MCF 10A (cell line): Measurements from ENCODE around the gene IL1R2. TPM values are rescaled to one million over a fixed set of nuclear protein-coding genes. Genes with fewer than 3 reads are reported as not detected.

Experiments used
- BruUV-seq: library from RNA; stranded (reverse); fragments of 400-500 nt; replicated peaks from 2 replicates; lab custom pipeline; 2021; lab: Mats Ljungman, UMichigan
- CTCF ChIA-PET: fragments of 300-600 bp; sonication (Branson Sonifier 250); formaldehyde crosslinking; extraction: SDS; loops from one replicate; lab custom pipeline; 2021; ENCODE audit warnings: antibody characterized with exemption, inconsistent platforms; lab: Yijun Ruan, JAX
- POLR2A ChIA-PET: fragments of 300-600, 350-650 bp; sonication (Branson Sonifier 250); formaldehyde crosslinking; extraction: SDS; loops from one replicate; lab custom pipeline; 2020; ENCODE audit warnings: antibody characterized with exemption, inconsistent platforms; lab: Yijun Ruan, JAX
- DNase-seq: peaks from one replicate; pipeline ENCODE4 v3.0.0-alpha.2; 2018; ENCODE audit not compliant: unreplicated experiment
- H3K27ac Mint-ChIP-seq: one replicate; pipeline ENCODE4 v1.8.0; 2022; ENCODE audit warnings: mild to moderate bottlenecking, low read depth, mixed read lengths; ENCODE audit not compliant: unreplicated experiment
- H3K27me3 Mint-ChIP-seq: one replicate; pipeline ENCODE4 v1.8.0; 2022; ENCODE audit warnings: mixed read lengths; ENCODE audit not compliant: insufficient read depth, unreplicated experiment
- H3K36me3 Mint-ChIP-seq: one replicate; pipeline ENCODE4 v1.8.0; 2022; ENCODE audit warnings: mild to moderate bottlenecking, moderate library complexity, mixed read lengths; ENCODE audit not compliant: insufficient read depth, unreplicated experiment
- H3K4me1 Mint-ChIP-seq: one replicate; pipeline ENCODE4 v1.8.0; 2022; ENCODE audit warnings: mixed read lengths; ENCODE audit not compliant: insufficient read depth, unreplicated experiment
- H3K4me3 Mint-ChIP-seq: one replicate; pipeline ENCODE4 v1.8.0; 2022; ENCODE audit warnings: mild to moderate bottlenecking, moderate library complexity, mixed read lengths; ENCODE audit not compliant: unreplicated experiment
- H3K9me3 Mint-ChIP-seq: one replicate; pipeline ENCODE4 v1.8.0; 2022; ENCODE audit warnings: mixed read lengths; ENCODE audit not compliant: unreplicated experiment
- CTCF ChIP-seq: fragments of 200-600 bp; IDR thresholded peaks from one replicate; pipeline ENCODE4 v1.8.0; 2022; ENCODE audit warnings: antibody characterized with exemption, mild to moderate bottlenecking; ENCODE audit not compliant: unreplicated experiment
- intact Hi-C: fragments of 100-400 bp; cut with micrococcal nuclease; formaldehyde crosslinking; loops from 2 replicates; pipeline ENCODE4 v1.14.1; 2022
- total RNA-seq: library from RNA; stranded (reverse); gene quantifications from 2 replicates; pipeline ENCODE4 v1.2.3, GENCODE V29; 2022

Gene IL1R2
- total RNA-seq, 1 experiment from 2014 or later = not detected

GRCh38 chr2:101972621-101973434 lies 18.9 kb upstream of the IL1R2 start:
- H3K27ac Mint-ChIP-seq = peak overlapping the region; percentile 88
- no peaks in the 10 kb centered on the region for H3K36me3 Mint-ChIP-seq
- CTCF ChIA-PET = interaction anchor here (0.6 to 0.9 kb wide), 2 partner anchors 11 to 15 kb away, joined by 3 read pairs; no protein-coding TSS in a partner anchor
- peaks cover 46% of the 10 kb centered on the region for H3K4me1 Mint-ChIP-seq
- peaks cover 10% of the 10 kb centered on the region for H3K9me3 Mint-ChIP-seq
- no peak for TF ChIP-seq CTCF
- POLR2A ChIA-PET = interaction anchor here (1.0 to 1.2 kb wide), 2 partner anchors 10 to 12 kb away, joined by 3 read pairs; no protein-coding TSS in a partner anchor
- intact Hi-C loops = no loop called here
- no peaks in the 10 kb centered on the region for H3K27me3 Mint-ChIP-seq
- BruUV-seq = no TSS peak
- H3K4me3 Mint-ChIP-seq = peak overlapping the region; percentile 15
- peak; percentile 90 for DNase-seq

- CTCF ChIA-PET = no interaction called here
These were observed 17.1 kb upstream of the IL1R2 start for GRCh38 chr2:101974663-101975062.

GRCh38 chr2:101975171-101975870 lies 16.4 kb upstream of the IL1R2 start:
- intact Hi-C loops = no loop called here
- H3K4me3 Mint-ChIP-seq = no peak overlapping the region
- H3K4me1 Mint-ChIP-seq = peaks cover 38% of the 10 kb centered on the region
- no peak overlapping the region for H3K27ac Mint-ChIP-seq
- no peaks in the 10 kb centered on the region for H3K27me3 Mint-ChIP-seq
- BruUV-seq = no TSS peak
- POLR2A ChIA-PET = no interaction called here
- CTCF ChIA-PET = interaction anchor here (1.1 kb wide), 1 partner anchor 22 kb away, joined by 4 read pairs; no protein-coding TSS in a partner anchor
- DNase-seq = no peak
- H3K9me3 Mint-ChIP-seq = peaks cover 10% of the 10 kb centered on the region
- no peaks in the 10 kb centered on the region for H3K36me3 Mint-ChIP-seq
- TF ChIP-seq CTCF = no peak

More at GRCh38 chr2:101974663-101975062, 17.1 kb upstream of the IL1R2 start:
- peaks cover 10% of the 10 kb centered on the region for H3K9me3 Mint-ChIP-seq
- H3K4me1 Mint-ChIP-seq = peaks cover 34% of the 10 kb centered on the region
- H3K27me3 Mint-ChIP-seq = no peaks in the 10 kb centered on the region
- H3K4me3 Mint-ChIP-seq = no peak overlapping the region
- H3K27ac Mint-ChIP-seq = no peak overlapping the region
- POLR2A ChIA-PET = no interaction called here
- intact Hi-C loops = no loop called here
- TF ChIP-seq CTCF = no peak
- no peak for DNase-seq
- H3K36me3 Mint-ChIP-seq = no peaks in the 10 kb centered on the region
- no TSS peak for BruUV-seq

GRCh38 chr2:101976891-101977290 lies 14.9 kb upstream of the IL1R2 start:
- ChIA-PET POLR2A (no interaction called here), CTCF (no interaction called here)
- Mint-ChIP-seq H3K36me3 (no peaks in the 10 kb centered on the region), H3K4me3 (no peak overlapping the region), H3K27ac (no peak overlapping the region), H3K4me1 (peaks cover 39% of the 10 kb centered on the region), H3K27me3 (no peaks in the 10 kb centered on the region), H3K9me3 (peaks cover 3% of the 10 kb centered on the region)
- no TSS peak for BruUV-seq
- DNase-seq = no peak
- TF ChIP-seq CTCF = no peak
- intact Hi-C loops = no loop called here
